Mononuclear cell (primary cell): ENCODE measurements around the gene SYT11. TPM values are rescaled to one million over a fixed set of nuclear protein-coding genes. Genes with fewer than 3 reads are reported as not detected.

Experiments used
- H3K27me3 ChIP-seq: 2 replicates; pipeline ENCODE4 v1.6.0; 2011; ENCODE audit warnings: low read length, control low read depth; ENCODE audit not compliant: insufficient read depth
- H3K4me1 ChIP-seq: 2 replicates; pipeline ENCODE4 v1.5.1; 2011; ENCODE audit warnings: mild to moderate bottlenecking, low read length, control low read depth; ENCODE audit not compliant: insufficient read depth
- H3K4me3 ChIP-seq: 2 replicates; pipeline ENCODE4 v1.5.1; 2011; ENCODE audit warnings: mild to moderate bottlenecking, low read length, moderate library complexity
- H3K9me3 ChIP-seq: 2 replicates; pipeline ENCODE4 v1.5.1; 2011; ENCODE audit warnings: low read depth, mild to moderate bottlenecking, control low read depth, low read length
- total RNA-seq: library from RNA; depleted of rRNA; stranded (reverse); fragments of >200 nt; gene quantifications from one replicate; pipeline ENCODE4 v1.2.3, GENCODE V29; 2012

SYT11 gene
- total RNA-seq, 1 donor, result 12.0 TPM

- H3K4me1 ChIP-seq, result peaks cover 39% of the 10 kb centered on the region
- no peak overlapping the region for H3K4me3 ChIP-seq
- H3K9me3 ChIP-seq, result no peaks in the 10 kb centered on the region
- no peaks in the 10 kb centered on the region for H3K27me3 ChIP-seq
Observed at GRCh38 chr1:155932487-155932886, 73.1 kb downstream of the SYT11 start.

- Histone ChIP-seq H3K4me3 (peak overlapping the region; percentile 77), H3K4me1 (peaks cover 45% of the 10 kb centered on the region), H3K27me3 (no peaks in the 10 kb centered on the region), H3K9me3 (no peaks in the 10 kb centered on the region)
Observed at GRCh38 chr1:155933591-155934096, 74.3 kb downstream of the SYT11 start.

- no peaks in the 10 kb centered on the region for H3K9me3 ChIP-seq
- H3K27me3 ChIP-seq, result no peaks in the 10 kb centered on the region
- peak within 1 kb of the TSS; percentile 77 for H3K4me3 ChIP-seq
- peaks cover 49% of the 10 kb centered on the region for H3K4me1 ChIP-seq
Observed at GRCh38 chr1:155934097-155934935, 74.9 kb downstream of the SYT11 start, which contains the start of gene KHDC4. Gene KHDC4 (minus strand): TSS chr1:155934413. CDS start chr1:155934373, 40 bp downstream.

Other genes with a start within 250 kb of the SYT11 start
- 15.0 TPM for gene MSTO1, start 249.3 kb upstream of the SYT11 start, total RNA-seq
- gene YY1AP1, start 170.8 kb upstream of the SYT11 start, total RNA-seq, result 226 TPM
- gene DAP3, start 170.5 kb upstream of the SYT11 start, total RNA-seq, result 111 TPM
- gene GON4L, start 2.4 kb upstream of the SYT11 start, total RNA-seq, result 54.9 TPM
- gene RIT1, start 51.8 kb downstream of the SYT11 start, total RNA-seq, result 128 TPM
- gene KHDC4, start 74.8 kb downstream of the SYT11 start, total RNA-seq, result 38.1 TPM
- not detected for gene RXFP4, start 82.1 kb downstream of the SYT11 start, total RNA-seq
- gene ARHGEF2, start 119.0 kb downstream of the SYT11 start, total RNA-seq, result 149 TPM
- gene SSR2, start 161.4 kb downstream of the SYT11 start, total RNA-seq, result 403 TPM
- 7.1 TPM for gene UBQLN4, start 194.2 kb downstream of the SYT11 start, total RNA-seq
- gene LAMTOR2, start 195.2 kb downstream of the SYT11 start, total RNA-seq, result 16.6 TPM
- gene RAB25, start 201.6 kb downstream of the SYT11 start, total RNA-seq, result 0.21 TPM
- gene MEX3A, start 222.9 kb downstream of the SYT11 start, total RNA-seq, result not detected